HG03196 (cell line): Measurements from ENCODE around the gene WIPF1.

Experiments used
- ATAC-seq: cut with Tn5 transposase; IDR thresholded peaks from one replicate; pipeline ENCODE4 v1.9.1; 2021; ENCODE audit not compliant: unreplicated experiment

WIPF1 gene

GRCh38 chr2:174599310-174599921, 1.8 kb upstream of the WIPF1 start:
- ATAC-seq: no peak

- ATAC-seq: no peak
Measured at GRCh38 chr2:174597009-174597344, 627 bp downstream of the WIPF1 start.

- no peak for ATAC-seq
Measured at GRCh38 chr2:174595891-174596397, 1.7 kb downstream of the WIPF1 start.

- no peak for ATAC-seq
Measured at GRCh38 chr2:174595116-174595809, 2.3 kb downstream of the WIPF1 start.

GRCh38 chr2:174594456-174594855, 3.1 kb downstream of the WIPF1 start:
- ATAC-seq: no peak

GRCh38 chr2:174593574-174594203, 3.9 kb downstream of the WIPF1 start:
- peak; percentile 73 for ATAC-seq

GRCh38 chr2:174593041-174593440, 4.6 kb downstream of the WIPF1 start:
- no peak for ATAC-seq

GRCh38 chr2:174591740-174592139, 5.9 kb downstream of the WIPF1 start:
- no peak for ATAC-seq

GRCh38 chr2:174590928-174591648, 6.5 kb downstream of the WIPF1 start:
- ATAC-seq: no peak

GRCh38 chr2:174590346-174590745, 7.3 kb downstream of the WIPF1 start:
- ATAC-seq: no peak

- no peak for ATAC-seq
Measured at GRCh38 chr2:174589334-174589733, 8.3 kb downstream of the WIPF1 start.

- ATAC-seq: no peak
Measured at GRCh38 chr2:174588463-174588862, 9.1 kb downstream of the WIPF1 start.

- ATAC-seq: no peak
Measured at GRCh38 chr2:174587579-174587978, 10.0 kb downstream of the WIPF1 start.

- no peak for ATAC-seq
Measured at GRCh38 chr2:174586418-174587295, 10.9 kb downstream of the WIPF1 start.

- no peak for ATAC-seq
Measured at GRCh38 chr2:174585657-174586252, 11.8 kb downstream of the WIPF1 start.

- ATAC-seq: no peak
Measured at GRCh38 chr2:174585146-174585545, 12.5 kb downstream of the WIPF1 start.

- ATAC-seq: no peak
Measured at GRCh38 chr2:174581491-174581890, 16.1 kb downstream of the WIPF1 start.

- ATAC-seq: no peak
Measured at GRCh38 chr2:174580951-174581350, 16.7 kb downstream of the WIPF1 start.

GRCh38 chr2:174577967-174578589, 19.5 kb downstream of the WIPF1 start:
- no peak for ATAC-seq
